A549 treated with DMSO at 1 μM for 4 hours (cell line): ENCODE measurements around the gene RXRA. TPM values are rescaled to one million over a fixed set of nuclear protein-coding genes. Genes with fewer than 3 reads are reported as not detected.

Source experiments
- total RNA-seq: library from RNA; stranded (reverse); fragments of 200-300 nt; extraction: Qiagen RNA extraction; gene quantifications from 5 replicates; pipeline ENCODE4 v1.2.3, GENCODE V29; 2022; ENCODE audit warnings: low read depth

RXRA gene
- 26.5 to 42.7 TPM (median 35.5 TPM) in 5 replicates for total RNA-seq

DNA sequence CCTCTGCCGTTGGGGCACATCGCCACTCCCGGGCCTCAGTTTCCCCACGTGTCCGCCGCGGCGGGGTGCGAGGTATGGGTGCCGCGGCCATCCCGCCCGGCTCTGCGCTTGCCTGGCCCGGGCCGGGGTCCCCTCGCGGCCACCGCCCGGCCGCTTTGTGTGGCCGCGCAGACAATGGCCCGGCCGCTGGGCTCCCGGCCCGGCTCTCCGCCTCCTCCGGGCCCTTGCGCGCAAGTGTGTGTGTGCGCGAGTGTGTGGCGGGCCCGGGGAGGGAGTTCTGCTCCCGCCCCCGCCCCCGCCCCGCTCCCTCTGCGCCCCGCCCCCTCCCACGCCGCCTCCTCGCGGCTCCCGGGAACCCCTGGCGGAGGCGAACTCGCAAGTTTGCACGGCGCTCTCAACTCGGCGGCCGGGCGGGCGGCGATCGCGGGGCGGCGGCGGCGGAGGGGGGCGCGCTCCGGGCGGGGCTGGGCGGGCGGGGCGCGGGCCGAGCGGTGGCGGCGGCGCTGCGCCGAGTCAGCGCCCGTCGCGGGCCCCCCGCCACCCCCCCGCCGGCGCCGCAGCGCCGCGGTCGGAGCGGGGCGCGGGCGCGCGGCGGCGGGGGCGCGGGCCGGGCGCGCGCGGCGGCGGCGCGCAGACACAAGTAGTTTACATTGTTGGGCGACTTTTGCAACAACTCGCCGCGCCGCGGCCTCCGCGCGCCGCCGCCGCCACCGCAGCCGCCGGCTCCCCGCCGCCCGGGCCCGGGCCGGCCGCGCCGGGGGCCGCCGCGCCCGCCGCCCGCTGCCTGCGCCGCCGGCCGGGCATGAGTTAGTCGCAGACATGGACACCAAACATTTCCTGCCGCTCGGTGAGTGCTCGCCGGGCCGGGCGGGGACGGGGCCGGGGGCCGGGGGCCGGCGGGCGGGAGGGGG, at the start of gene RXRA:
Gene RXRA (plus strand): TSS at position 643 of the 911 bp plus-strand sequence. CDS start 177 bp downstream, at position 820.

Other genes with a start within 250 kb of the RXRA start
- 55.4 to 67.9 TPM (median 63.3 TPM) in 5 replicates for gene WDR5, start 190.4 kb upstream of the RXRA start, total RNA-seq
- gene RNU6ATAC, start 161.9 kb upstream of the RXRA start, total RNA-seq, result not detected in 5 replicates